GM21447 (cell line): ENCODE data around the gene TTLL9.
"Not testable (repeated sequence)": the region's sequence is repeated elsewhere in the genome, so short reads cannot be mapped to it uniquely, and the experiment has no call there.

Source experiments
- ATAC-seq: cut with Tn5 transposase; IDR thresholded peaks from one replicate; pipeline ENCODE4 v1.9.1; 2021; ENCODE audit not compliant: unreplicated experiment

The TTLL9 gene

GRCh38 chr20:31869942-31870725 lies at the start of gene TTLL9, which contains the start of gene DUSP15:
Gene TTLL9, plus strand, starts transcription at chr20:31870634. Its CDS starts 493 bp downstream, at chr20:31871127.
Gene DUSP15, minus strand, starts transcription at chr20:31870527. Its CDS starts 190 bp downstream, at chr20:31870337.
- no peak for ATAC-seq

- no peak for ATAC-seq
These were observed 49.0 kb upstream of the TTLL9 start for GRCh38 chr20:31821427-31821826.

- ATAC-seq = no peak
These were observed 47.8 kb upstream of the TTLL9 start for GRCh38 chr20:31822421-31823330.

GRCh38 chr20:31823360-31824124 lies 46.9 kb upstream of the TTLL9 start:
- no peak for ATAC-seq

- no peak for ATAC-seq
These were observed 46.3 kb upstream of the TTLL9 start for GRCh38 chr20:31824125-31824485.

- ATAC-seq = no peak
These were observed 45.7 kb upstream of the TTLL9 start for GRCh38 chr20:31824554-31825313.

GRCh38 chr20:31826074-31826473 lies 44.4 kb upstream of the TTLL9 start:
- no peak for ATAC-seq

- ATAC-seq = no peak
These were observed 43.4 kb upstream of the TTLL9 start for GRCh38 chr20:31827059-31827458.

GRCh38 chr20:31828016-31828415 lies 42.4 kb upstream of the TTLL9 start:
- not testable (repeated sequence) for ATAC-seq

GRCh38 chr20:31829731-31830130 lies 40.7 kb upstream of the TTLL9 start:
- no peak for ATAC-seq

- no peak for ATAC-seq
These were observed 39.9 kb upstream of the TTLL9 start for GRCh38 chr20:31830406-31830981.

GRCh38 chr20:31831211-31831610 lies 39.2 kb upstream of the TTLL9 start:
- ATAC-seq = no peak

- no peak for ATAC-seq
These were observed 38.6 kb upstream of the TTLL9 start for GRCh38 chr20:31831771-31832306.

- no peak for ATAC-seq
These were observed 37.1 kb upstream of the TTLL9 start for GRCh38 chr20:31833130-31833930.

- ATAC-seq = no peak
These were observed 36.4 kb upstream of the TTLL9 start for GRCh38 chr20:31833931-31834521.

GRCh38 chr20:31835554-31835953 lies 34.9 kb upstream of the TTLL9 start:
- no peak for ATAC-seq

GRCh38 chr20:31835977-31836852 lies 34.2 kb upstream of the TTLL9 start:
- ATAC-seq = peak; percentile 94
